HCT116 (cell line): ENCODE data around the gene CUBN. TPM values are rescaled to one million over a fixed set of nuclear protein-coding genes. Genes with fewer than 3 reads are reported as not detected.

Experiments
- ATAC-seq: fragments of 200-7000 bp; cut with Tn5 transposase; 2 replicates; pipeline ENCODE4 v1.9.1; 2020; ENCODE audit warnings: mild to moderate bottlenecking, moderate library complexity
- BruUV-seq: library from RNA; stranded (reverse); fragments of 400-500 nt; replicated peaks from 2 replicates; lab custom pipeline; 2021; lab: Mats Ljungman, UMichigan
- CTCF ChIA-PET: fragments of 300-600 bp; sonication (Branson Sonifier 250); formaldehyde crosslinking; loops from one replicate; lab custom pipeline; 2021; ENCODE audit warnings: antibody characterized with exemption; lab: Charles Lee
- POLR2A ChIA-PET: fragments of 300-600, 350-600 bp; sonication (Branson Sonifier 250); formaldehyde crosslinking; loops from one replicate; lab custom pipeline; 2021; ENCODE audit warnings: antibody characterized with exemption; lab: Charles Lee
- RAD21 ChIA-PET, 2 experiments: fragments of 300-600 bp; sonication (Branson Sonifier 250); formaldehyde crosslinking; loops; one replicate each; lab custom pipeline; 2023; ENCODE audit warnings: low total read pairs in 2 of 2; ENCODE audit not compliant: uncharacterized antibody in 2 of 2, unreplicated experiment in 2 of 2, low non-redundant PET in 1 of 2; lab: Charles Lee
- DNase-seq: peaks from one replicate; pipeline ENCODE4 v3.0.0-alpha.2; 2010; ENCODE audit warnings: low read depth, low spot score
- H2AFZ ChIP-seq: fragments of 200-600 bp; shearing (Covaris generic), sonication (generic); 2 replicates; pipeline ENCODE4 v1.6.1; 2017; ENCODE audit warnings: low read depth, mixed run types, mixed read lengths, antibody characterized with exemption, low read length; ENCODE audit not compliant: poor library complexity, severe bottlenecking
- H3K27ac ChIP-seq: 2 replicates; pipeline ENCODE4 v1.5.1; 2012; ENCODE audit warnings: low read depth, low read length
- H3K27me3 ChIP-seq: fragments of 200-600 bp; sonication (generic); 2 replicates; pipeline ENCODE4 v1.6.1; 2016; ENCODE audit warnings: mixed run types, low read length, mixed read lengths; ENCODE audit not compliant: insufficient read depth
- H3K36me3 ChIP-seq, 2 experiments: fragments of 200-500 bp in 1 of 2; fragments of 200-600 bp in 1 of 2; sonication (Bioruptor generic) in 1 of 2; sonication (generic) in 1 of 2; 2 replicates each; pipeline versions ENCODE4 v1.5.1 to v1.6.1; 2014 to 2016; ENCODE audit warnings: low read length in 2 of 2, inconsistent platforms in 1 of 2, mixed read lengths in 1 of 2, mixed run types in 1 of 2; ENCODE audit not compliant: insufficient read depth in 2 of 2, control insufficient read depth in 1 of 2
- H3K4me1 ChIP-seq, 2 experiments: fragments of 200-600 bp in 1 of 2; sonication (generic) in 1 of 2; 2 replicates each; pipeline versions ENCODE4 v1.5.1 to v1.6.1; 2012 to 2017; ENCODE audit warnings: low read length in 2 of 2, inconsistent platforms in 1 of 2, mild to moderate bottlenecking in 1 of 2, mixed read lengths in 1 of 2, mixed run types in 1 of 2, moderate library complexity in 1 of 2; ENCODE audit not compliant: insufficient read depth in 2 of 2, control insufficient read depth in 1 of 2
- H3K4me2 ChIP-seq: fragments of 200-600 bp; sonication (generic); 2 replicates; pipeline ENCODE4 v1.6.1; 2017; ENCODE audit warnings: mixed run types, low read length, mixed read lengths
- H3K4me3 ChIP-seq, 2 experiments: fragments of 200-600 bp in 1 of 2; sonication (generic) in 1 of 2; replicated peaks in 1 of 2; 2 replicates each; pipeline ENCODE4 v1.5.1; 2011 to 2016; ENCODE audit warnings: low read length in 2 of 2, control low read depth in 1 of 2, low read depth in 1 of 2, mild to moderate bottlenecking in 1 of 2, mixed read lengths in 1 of 2, mixed run types in 1 of 2
- H3K79me2 ChIP-seq: fragments of 200-600 bp; sonication (generic); 2 replicates; pipeline ENCODE4 v1.6.1; 2017; ENCODE audit warnings: mild to moderate bottlenecking, mixed run types, low read length, moderate library complexity, mixed read lengths; ENCODE audit not compliant: insufficient read depth
- H3K9ac ChIP-seq: fragments of 200-600 bp; sonication (generic); 2 replicates; pipeline ENCODE4 v1.6.1; 2016; ENCODE audit warnings: low read length, mixed read lengths
- H3K9me2 ChIP-seq: fragments of 200-600 bp; sonication (generic), shearing (Covaris generic); 2 replicates; pipeline ENCODE4 v1.6.1; 2017; ENCODE audit warnings: mixed run types, mild to moderate bottlenecking, moderate library complexity; ENCODE audit not compliant: insufficient read depth
- H3K9me3 ChIP-seq, 2 experiments: fragments of 200-500 bp in 1 of 2; fragments of 200-600 bp in 1 of 2; sonication (Bioruptor generic) in 1 of 2; sonication (generic) in 1 of 2; 2 replicates each; pipeline ENCODE4 v1.6.1; 2014 to 2017; ENCODE audit warnings: low read length in 2 of 2, mixed read lengths in 2 of 2, inconsistent platforms in 1 of 2, low read depth in 1 of 2, mild to moderate bottlenecking in 1 of 2, mixed run types in 1 of 2, moderate library complexity in 1 of 2; ENCODE audit not compliant: control insufficient read depth in 1 of 2, insufficient read depth in 1 of 2
- H4K20me1 ChIP-seq: fragments of 200-600 bp; sonication (generic), shearing (Covaris generic); 2 replicates; pipeline ENCODE4 v1.6.1; 2017; ENCODE audit warnings: mixed run types, mild to moderate bottlenecking, moderate library complexity; ENCODE audit not compliant: insufficient read depth
- POLR2A ChIP-seq: IDR thresholded peaks from 2 replicates; pipeline ENCODE4 v1.7.0; 2011; ENCODE audit warnings: borderline replicate concordance; ENCODE audit not compliant: insufficient read depth, insufficient read length; ENCODE audit errors: extremely low read depth
- SP1 ChIP-seq: IDR thresholded peaks from 2 replicates; pipeline ENCODE4 v1.6.1; 2012; ENCODE audit warnings: low read depth
- ZNF274 ChIP-seq: fragments of 200-500 bp; sonication (Bioruptor generic); IDR thresholded peaks from 2 replicates; pipeline ENCODE4 v1.6.1; 2014; ENCODE audit warnings: mild to moderate bottlenecking, low read depth, low read length, inconsistent platforms
- intact Hi-C: fragments of 100-400 bp; cut with micrococcal nuclease; formaldehyde crosslinking; loops from 2 replicates; pipeline ENCODE4 v1.10.0; 2022
- total RNA-seq: library from RNA; stranded (reverse); gene quantifications from one replicate; pipeline ENCODE4 v1.2.1, GENCODE V29; 2021; ENCODE audit not compliant: unreplicated experiment
- TF ChIP-seq, protein P1 (sequence below): IDR thresholded peaks from 2 replicates; pipeline ENCODE4 v1.6.1; 2012; ENCODE audit warnings: low read depth

Gene CUBN
- total RNA-seq, 1 experiment from 2014 or later: 1.2 TPM

DNA sequence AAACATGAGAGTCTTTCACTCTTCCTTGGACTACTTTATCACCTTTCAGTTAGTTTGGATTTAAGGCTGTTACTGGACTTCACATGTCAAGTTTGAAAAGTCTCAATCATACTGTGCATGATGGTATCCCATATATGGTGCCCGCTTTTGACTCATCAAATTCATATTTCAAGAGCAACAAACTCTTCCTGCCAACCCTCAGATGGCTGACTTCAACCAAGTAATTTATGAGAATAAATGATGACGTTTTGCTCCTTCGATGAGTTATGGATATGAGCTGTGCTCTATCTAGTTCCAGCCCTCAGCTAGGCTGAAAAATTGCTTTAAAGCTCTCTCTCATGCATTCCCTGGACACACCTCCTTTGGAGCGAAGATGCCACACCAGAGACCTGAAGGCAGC, 202.1 kb downstream of the CUBN start:
- no peaks in the 10 kb centered on the region for H3K9me3 ChIP-seq
- no peak overlapping the region for H3K4me2 ChIP-seq
- H3K36me3 ChIP-seq: no peaks in the 10 kb centered on the region
- H3K79me2 ChIP-seq: no peaks in the 10 kb centered on the region
- no peak for DNase-seq
- no peak overlapping the region for H3K27ac ChIP-seq
- ATAC-seq: no peak
- intact Hi-C loops: no loop called here
- ChIA-PET RAD21 (no interaction called here), CTCF (no interaction called here), POLR2A (no interaction called here)
- BruUV-seq: no TSS peak
- TF ChIP-seq POLR2A: no peak
- H2AFZ ChIP-seq: no peak overlapping the region
- no peak overlapping the region for H3K9ac ChIP-seq
- H3K9me2 ChIP-seq: no peaks in the 10 kb centered on the region
- H3K27me3 ChIP-seq: no peaks in the 10 kb centered on the region
- H3K4me3 ChIP-seq: no peak overlapping the region
- H4K20me1 ChIP-seq: no peaks in the 10 kb centered on the region
- H3K4me1 ChIP-seq: no peaks in the 10 kb centered on the region

DNA sequence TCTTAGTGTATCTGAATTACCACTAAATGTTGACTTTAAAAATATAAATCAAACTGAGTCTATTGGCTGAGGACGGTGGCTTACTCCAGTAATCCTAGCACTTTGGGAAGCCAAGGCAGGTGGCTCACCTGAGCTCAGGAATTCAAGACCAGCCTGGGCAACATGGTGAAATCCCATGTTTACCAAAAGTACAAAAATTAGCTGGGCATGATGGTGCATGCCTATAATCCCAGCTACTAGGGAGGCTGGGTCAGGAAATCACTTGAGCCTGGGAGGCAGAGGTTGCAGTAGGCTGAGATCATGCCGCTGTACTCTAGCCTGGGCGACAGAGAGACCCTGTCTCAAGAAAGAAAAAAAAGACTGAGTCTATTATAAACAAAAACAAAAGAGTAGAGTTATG, 205.9 kb downstream of the CUBN start:
- ChIA-PET CTCF (no interaction called here), POLR2A (interaction anchor here (0.8 kb wide), 1 partner anchor 32 kb away, joined by 4 read pairs; no protein-coding TSS in a partner anchor), RAD21 (no interaction called here)
- DNase-seq (no peak), ATAC-seq (no peak)
- H2AFZ ChIP-seq: no peak overlapping the region
- H3K4me2 ChIP-seq: no peak overlapping the region
- H3K9ac ChIP-seq: no peak overlapping the region
- H3K79me2 ChIP-seq: no peaks in the 10 kb centered on the region
- H3K9me3 ChIP-seq: no peaks in the 10 kb centered on the region
- no peaks in the 10 kb centered on the region for H3K4me1 ChIP-seq
- no peaks in the 10 kb centered on the region for H3K27me3 ChIP-seq
- H3K36me3 ChIP-seq: no peaks in the 10 kb centered on the region
- H4K20me1 ChIP-seq: no peaks in the 10 kb centered on the region
- intact Hi-C loops: no loop called here
- no peak for TF ChIP-seq ZNF274
- TF ChIP-seq, protein P1, sequence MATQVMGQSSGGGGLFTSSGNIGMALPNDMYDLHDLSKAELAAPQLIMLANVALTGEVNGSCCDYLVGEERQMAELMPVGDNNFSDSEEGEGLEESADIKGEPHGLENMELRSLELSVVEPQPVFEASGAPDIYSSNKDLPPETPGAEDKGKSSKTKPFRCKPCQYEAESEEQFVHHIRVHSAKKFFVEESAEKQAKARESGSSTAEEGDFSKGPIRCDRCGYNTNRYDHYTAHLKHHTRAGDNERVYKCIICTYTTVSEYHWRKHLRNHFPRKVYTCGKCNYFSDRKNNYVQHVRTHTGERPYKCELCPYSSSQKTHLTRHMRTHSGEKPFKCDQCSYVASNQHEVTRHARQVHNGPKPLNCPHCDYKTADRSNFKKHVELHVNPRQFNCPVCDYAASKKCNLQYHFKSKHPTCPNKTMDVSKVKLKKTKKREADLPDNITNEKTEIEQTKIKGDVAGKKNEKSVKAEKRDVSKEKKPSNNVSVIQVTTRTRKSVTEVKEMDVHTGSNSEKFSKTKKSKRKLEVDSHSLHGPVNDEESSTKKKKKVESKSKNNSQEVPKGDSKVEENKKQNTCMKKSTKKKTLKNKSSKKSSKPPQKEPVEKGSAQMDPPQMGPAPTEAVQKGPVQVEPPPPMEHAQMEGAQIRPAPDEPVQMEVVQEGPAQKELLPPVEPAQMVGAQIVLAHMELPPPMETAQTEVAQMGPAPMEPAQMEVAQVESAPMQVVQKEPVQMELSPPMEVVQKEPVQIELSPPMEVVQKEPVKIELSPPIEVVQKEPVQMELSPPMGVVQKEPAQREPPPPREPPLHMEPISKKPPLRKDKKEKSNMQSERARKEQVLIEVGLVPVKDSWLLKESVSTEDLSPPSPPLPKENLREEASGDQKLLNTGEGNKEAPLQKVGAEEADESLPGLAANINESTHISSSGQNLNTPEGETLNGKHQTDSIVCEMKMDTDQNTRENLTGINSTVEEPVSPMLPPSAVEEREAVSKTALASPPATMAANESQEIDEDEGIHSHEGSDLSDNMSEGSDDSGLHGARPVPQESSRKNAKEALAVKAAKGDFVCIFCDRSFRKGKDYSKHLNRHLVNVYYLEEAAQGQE: no peak
- TF ChIP-seq POLR2A: no peak
- no peak for TF ChIP-seq SP1
- H3K27ac ChIP-seq: no peak overlapping the region
- no peak overlapping the region for H3K4me3 ChIP-seq
- BruUV-seq: no TSS peak
- H3K9me2 ChIP-seq: no peaks in the 10 kb centered on the region
